DOHH2 (cell line): ENCODE results near the gene ANKRD28.

Source experiments
- CTCF ChIP-seq: fragments of 200-600 bp; sonication (generic); IDR thresholded peaks from one replicate; pipeline ENCODE4 v1.5.1; 2014; ENCODE audit warnings: antibody characterized with exemption, mild to moderate bottlenecking, low read depth, low read length; ENCODE audit not compliant: poor library complexity, severe bottlenecking
- EZH2phosphoT487 ChIP-seq: fragments of 200-600 bp; sonication (generic); IDR thresholded peaks from 2 replicates; pipeline ENCODE4 v1.6.1; 2017; ENCODE audit warnings: borderline replicate concordance, mild to moderate bottlenecking, antibody characterized with exemption, low read length, moderate library complexity, mixed read lengths

- TF ChIP-seq CTCF (no peak), EZH2phosphoT487 (no peak)
Measured at GRCh38 chr3:15722877-15723623, 74.7 kb downstream of the ANKRD28 start.
